Fibroblast of peridontal ligament (primary cell): ENCODE results near the gene TMEM202.
"Not testable (repeated sequence)": the region's sequence is repeated elsewhere in the genome, so short reads cannot be mapped to it uniquely, and the experiment has no call there.

Experiments used
- DNase-seq: peaks from one replicate; pipeline ENCODE4 v3.0.0-alpha.2; 2010; ENCODE audit errors: extremely low read depth

Gene TMEM202

DNA sequence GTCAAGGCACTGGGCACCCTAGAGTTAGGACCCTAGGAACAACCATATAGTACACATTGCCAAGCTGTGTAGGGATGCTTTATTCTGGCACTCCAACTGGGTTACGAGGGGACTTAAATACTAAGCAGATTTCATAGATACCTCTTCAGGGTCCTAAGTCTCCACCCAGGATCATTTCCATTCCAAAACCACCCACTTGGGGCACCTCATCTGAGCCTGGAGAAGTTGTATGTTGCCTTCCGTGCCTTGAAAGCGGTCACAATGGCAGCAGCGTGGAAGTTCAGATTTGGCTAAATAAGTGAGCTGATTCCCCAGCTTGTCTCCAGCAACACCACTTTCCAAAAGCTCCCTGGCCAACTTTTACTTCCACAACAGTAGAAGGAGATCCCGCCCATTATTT lies 4.6 kb downstream of the TMEM202 start:
- no peak for DNase-seq

GRCh38 chr15:72404356-72404755 lies 6.3 kb downstream of the TMEM202 start:
- no peak for DNase-seq

DNA sequence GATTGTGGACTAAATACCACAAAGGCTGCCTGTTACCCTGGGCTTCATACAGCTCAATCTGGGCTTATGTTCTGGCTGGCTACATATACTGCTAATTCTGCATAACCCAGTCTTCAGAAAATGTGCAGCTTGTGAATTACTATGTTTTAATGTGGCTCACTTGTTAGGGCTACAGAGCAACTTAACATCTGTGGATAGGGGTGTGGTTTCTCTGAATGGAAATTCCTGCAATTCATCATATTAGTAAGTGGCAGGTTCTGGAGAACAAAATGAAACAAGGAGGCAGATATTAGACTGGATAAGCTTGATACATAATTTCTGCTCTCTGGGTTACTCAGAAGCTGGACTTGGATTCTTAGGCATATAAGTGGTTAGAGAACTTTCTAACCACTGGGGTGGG lies 6.7 kb downstream of the TMEM202 start:
- no peak for DNase-seq

- DNase-seq = no peak
These were observed 8.8 kb downstream of the TMEM202 start for GRCh38 chr15:72406936-72407335.

- DNase-seq = no peak
These were observed 13.0 kb downstream of the TMEM202 start for GRCh38 chr15:72411111-72411510.

- DNase-seq = no peak
These were observed 13.4 kb downstream of the TMEM202 start for GRCh38 chr15:72411544-72411943.

DNA sequence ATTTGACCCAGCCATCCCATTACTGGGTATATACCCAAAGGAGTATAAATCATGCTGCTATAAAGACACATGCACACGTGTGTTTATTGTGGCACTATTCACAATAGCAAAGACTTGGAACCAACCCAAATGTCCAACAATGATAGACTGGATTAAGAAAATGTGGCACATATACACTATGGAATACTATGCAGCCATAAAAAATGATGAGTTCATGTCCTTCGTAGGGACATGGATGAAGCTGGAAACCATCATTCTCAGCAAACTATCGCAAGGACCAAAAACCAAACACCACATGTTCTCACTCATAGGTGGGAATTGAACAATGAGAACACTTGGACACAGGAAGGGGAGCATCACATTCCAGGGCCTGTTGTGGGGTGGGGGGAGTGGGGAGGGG lies 15.2 kb downstream of the TMEM202 start:
- not testable (repeated sequence) for DNase-seq

- no peak for DNase-seq
These were observed 17.2 kb downstream of the TMEM202 start for GRCh38 chr15:72415304-72415703.

- not testable (repeated sequence) for DNase-seq
These were observed 21.7 kb downstream of the TMEM202 start for GRCh38 chr15:72419768-72420167.

- no peak for DNase-seq
These were observed 22.5 kb downstream of the TMEM202 start for GRCh38 chr15:72420576-72420975.

DNA sequence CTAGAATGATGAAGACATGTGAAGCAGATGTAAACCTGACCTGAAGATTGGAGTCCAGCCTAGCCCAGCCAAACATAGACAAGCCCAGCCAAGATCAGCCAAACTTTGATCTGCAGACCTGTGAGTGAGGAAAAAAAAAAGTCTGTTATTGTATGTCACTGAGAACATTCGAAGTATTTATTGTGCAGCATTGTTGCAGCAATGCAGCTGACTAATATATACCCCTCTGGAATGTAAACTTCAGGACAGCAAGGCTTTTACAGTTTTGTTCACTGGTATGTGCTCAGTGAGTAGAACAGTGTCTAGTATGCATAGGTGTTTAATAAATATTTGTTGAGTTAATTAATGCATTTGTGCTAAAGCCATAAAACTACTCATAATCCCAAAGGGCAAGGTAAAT lies 23.4 kb downstream of the TMEM202 start:
- DNase-seq = no peak

DNA sequence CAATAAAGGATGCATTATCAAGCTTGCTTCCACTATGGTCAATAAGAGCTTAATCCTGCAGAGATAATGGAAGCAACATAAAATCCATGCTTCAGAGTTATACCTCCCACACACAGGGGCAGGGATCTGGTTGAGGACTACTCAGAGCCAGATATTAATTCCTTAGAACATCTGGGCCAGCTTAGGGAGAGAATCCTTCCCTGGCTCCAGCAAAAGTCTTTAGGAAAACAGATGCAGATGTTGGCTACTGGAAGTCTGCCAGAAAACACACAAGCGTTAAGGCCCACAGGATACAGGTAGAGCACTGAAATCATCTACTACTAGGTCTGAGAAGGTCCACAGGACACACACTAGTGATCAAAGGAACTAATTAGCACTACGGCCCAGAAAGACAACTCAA lies 25.2 kb downstream of the TMEM202 start:
- DNase-seq = no peak

GRCh38 chr15:72426753-72427152 lies 28.6 kb downstream of the TMEM202 start:
- no peak for DNase-seq

- no peak for DNase-seq
These were observed 39.7 kb downstream of the TMEM202 start for GRCh38 chr15:72437650-72438316.

DNA sequence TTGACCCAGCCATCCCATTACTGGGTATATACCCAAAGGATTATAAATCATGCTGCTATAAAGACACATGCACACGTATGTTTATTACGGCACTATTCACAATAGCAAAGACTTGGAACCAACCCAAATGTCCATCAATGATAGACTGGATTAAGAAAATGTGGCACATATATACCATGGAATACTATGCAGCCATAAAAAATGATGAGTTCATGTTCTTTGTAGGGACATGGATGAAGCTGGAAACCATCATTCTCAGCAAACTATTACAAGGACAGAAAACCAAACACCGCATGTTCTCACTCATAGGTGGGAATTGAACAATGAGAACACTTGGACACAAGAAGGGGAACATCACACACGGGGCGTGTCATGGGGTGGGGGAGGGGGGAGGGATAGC lies 44.7 kb downstream of the TMEM202 start:
- DNase-seq = not testable (repeated sequence)

DNA sequence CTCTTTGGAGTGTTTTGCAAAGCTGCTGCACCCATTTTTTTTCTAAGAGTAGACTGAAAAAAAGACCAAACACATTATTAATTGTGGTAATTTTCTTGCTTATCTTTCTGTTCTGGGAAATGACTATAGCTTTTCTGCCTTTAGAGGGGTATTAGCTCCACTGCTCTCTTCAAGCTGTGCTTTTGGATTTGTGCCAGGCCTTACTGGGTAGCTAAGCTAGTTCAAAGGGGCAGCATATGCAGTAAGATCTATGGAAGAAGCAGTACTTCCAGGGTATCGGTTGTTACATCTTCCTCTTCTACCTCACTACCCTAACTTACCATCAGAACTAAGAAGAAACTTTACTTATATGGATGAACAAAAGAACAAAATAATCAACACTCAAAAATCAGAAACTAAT lies 47.3 kb downstream of the TMEM202 start:
- no peak for DNase-seq

- DNase-seq = no peak
These were observed 52.7 kb downstream of the TMEM202 start for GRCh38 chr15:72450805-72451204.

DNA sequence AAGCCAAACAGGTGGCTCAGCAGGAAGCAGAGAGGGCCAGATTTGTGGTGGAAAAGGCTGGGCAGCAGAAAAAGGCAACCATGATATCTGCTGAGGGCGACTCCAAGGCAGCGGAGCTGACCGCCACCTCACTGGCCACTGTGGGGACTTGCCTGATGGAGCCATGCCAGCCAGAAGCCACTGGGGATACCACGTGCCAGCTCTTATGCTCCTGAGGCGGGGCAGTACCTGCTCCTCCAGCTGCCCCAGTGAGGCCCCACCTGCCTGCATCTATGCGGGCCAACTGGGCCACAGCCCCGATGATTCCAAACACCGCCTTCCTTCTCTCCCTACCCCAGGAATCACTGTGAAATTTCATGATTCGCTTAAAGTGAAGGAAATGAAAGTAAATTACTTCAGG lies 53.1 kb downstream of the TMEM202 start:
- DNase-seq = no peak

GRCh38 chr15:72456684-72457083 lies 58.6 kb downstream of the TMEM202 start:
- DNase-seq = no peak
